CD4-positive, alpha-beta T cell treated with Interleukin-6 at 100 ng/mL for 8 hours (primary cell): ENCODE data around the gene IZUMO1.
"Not testable (repeated sequence)": the region's sequence is repeated elsewhere in the genome, so short reads cannot be mapped to it uniquely, and the experiment has no call there.

Experiments used
- DNase-seq: peaks from one replicate; pipeline ENCODE4 v3.0.0-alpha.2; 2020; ENCODE audit warnings: mixed read lengths, low spot score

IZUMO1 gene

GRCh38 chr19:48713041-48713863, 33.5 kb downstream of the IZUMO1 start:
- no peak for DNase-seq

- DNase-seq, result no peak
Observed at GRCh38 chr19:48711106-48711662, 35.5 kb downstream of the IZUMO1 start.

- no peak for DNase-seq
Observed at GRCh38 chr19:48708471-48708870, 38.2 kb downstream of the IZUMO1 start.

GRCh38 chr19:48705431-48705830, 41.3 kb downstream of the IZUMO1 start:
- DNase-seq, result no peak

DNA sequence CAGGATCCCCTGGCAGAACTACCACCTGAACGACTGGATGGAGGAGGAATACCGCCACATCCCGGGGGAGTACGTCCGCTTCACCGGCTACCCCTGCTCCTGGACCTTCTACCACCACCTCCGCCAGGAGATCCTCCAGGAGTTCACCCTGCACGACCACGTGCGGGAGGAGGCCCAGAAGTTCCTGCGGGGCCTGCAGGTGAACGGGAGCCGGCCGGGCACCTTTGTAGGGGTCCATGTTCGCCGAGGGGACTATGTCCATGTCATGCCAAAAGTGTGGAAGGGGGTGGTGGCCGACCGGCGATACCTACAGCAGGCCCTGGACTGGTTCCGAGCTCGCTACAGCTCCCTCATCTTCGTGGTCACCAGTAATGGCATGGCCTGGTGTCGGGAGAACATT, 43.4 kb downstream of the IZUMO1 start:
- DNase-seq, result no peak

DNA sequence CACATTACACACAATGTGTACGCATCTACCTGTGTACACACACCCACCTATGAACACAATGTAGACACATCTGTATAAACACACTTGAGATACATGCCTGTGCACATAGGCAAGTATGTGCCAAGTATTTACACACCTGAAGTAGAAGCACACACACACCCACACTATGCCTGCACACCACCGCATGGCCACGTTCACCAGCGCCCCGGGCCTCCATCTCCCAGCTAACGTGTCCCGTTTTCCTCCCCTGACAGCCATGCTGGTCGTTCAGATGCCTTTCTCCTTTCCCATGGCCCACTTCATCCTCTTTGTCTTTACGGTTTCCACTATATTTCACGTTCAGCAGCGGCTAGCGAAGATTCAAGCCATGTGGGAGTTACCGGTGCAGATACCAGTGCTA, 44.0 kb downstream of the IZUMO1 start:
- DNase-seq, result no peak

DNA sequence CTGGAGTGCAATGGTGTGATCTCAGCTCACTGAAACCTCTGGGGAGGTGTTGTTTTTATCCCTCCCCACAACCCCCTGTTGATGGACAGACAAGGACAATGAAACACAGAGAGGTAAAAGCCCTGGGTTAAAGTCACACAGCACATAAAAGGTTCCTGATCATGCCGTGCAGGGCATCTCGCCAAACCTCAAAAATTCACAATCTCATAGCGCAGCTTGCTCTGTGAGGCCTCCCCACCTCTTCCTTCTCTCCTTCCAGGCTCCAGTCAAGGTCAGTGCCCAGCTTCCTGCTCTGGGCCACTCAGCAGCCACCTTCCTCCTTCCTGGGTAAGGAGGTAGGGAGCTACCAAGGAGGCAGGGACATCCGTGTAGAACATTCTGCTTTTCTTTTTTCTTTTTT, 48.7 kb downstream of the IZUMO1 start:
- no peak for DNase-seq

GRCh38 chr19:48696353-48697010, 50.2 kb downstream of the IZUMO1 start:
- no peak for DNase-seq

DNA sequence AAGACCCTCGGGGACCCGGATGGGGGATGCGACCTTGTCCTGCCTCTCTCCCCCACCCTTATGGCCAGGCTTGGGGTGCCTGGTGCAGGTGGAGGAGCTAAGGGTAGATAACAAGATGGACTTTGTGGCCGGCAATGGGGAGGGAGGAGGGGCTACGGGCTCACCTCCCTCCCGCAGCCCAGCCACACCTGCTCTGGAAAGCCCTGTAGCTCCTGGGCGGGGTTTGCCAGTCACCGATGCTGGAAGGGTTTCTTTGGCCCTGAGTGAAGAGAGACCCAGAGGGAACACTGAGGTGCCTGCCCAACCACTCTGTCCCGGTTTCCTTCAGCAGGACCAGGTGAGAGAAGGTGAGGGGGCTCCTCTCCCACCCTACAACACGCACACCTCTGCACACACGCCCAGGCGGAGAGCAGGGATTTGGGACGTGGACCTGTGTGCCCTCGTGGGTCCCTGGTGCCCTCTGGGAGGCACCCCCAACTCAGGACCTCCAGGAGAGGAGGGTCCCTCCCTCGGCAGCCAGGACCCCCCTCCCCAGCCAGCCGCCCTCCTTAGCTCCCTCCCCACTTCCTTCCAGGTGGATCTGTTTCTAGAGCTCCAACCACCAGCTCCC, 50.9 kb downstream of the IZUMO1 start, which contains the start of gene FUT2:
Gene FUT2 (plus strand): TSS at position 229 of the 610 bp plus-strand sequence. CDS start 6,986 bp downstream, outside the sequence.
- no peak for DNase-seq

- DNase-seq, result not testable (repeated sequence)
Observed at GRCh38 chr19:48693629-48694028, 53.1 kb downstream of the IZUMO1 start.
